H1 (cell line): Measurements from ENCODE around the gene ZNF654. TPM values are rescaled to one million over a fixed set of nuclear protein-coding genes. Genes with fewer than 3 reads are reported as not detected.

ENCODE experiments used
- ATF3 ChIP-seq: IDR thresholded peaks from 2 replicates; pipeline ENCODE4 v1.6.1; 2011; ENCODE audit warnings: low read depth, mild to moderate bottlenecking, low read length; ENCODE audit not compliant: insufficient read depth
- CTCF ChIP-seq, 3 experiments: IDR thresholded peaks; 1 replicate in 2 of 3; 2 replicates in 1 of 3; pipeline versions ENCODE4 v1.5.1 to v1.6.1; 2011; ENCODE audit warnings: low read length in 3 of 3, mild to moderate bottlenecking in 3 of 3, inconsistent platforms in 2 of 3, low read depth in 1 of 3, moderate library complexity in 1 of 3; ENCODE audit not compliant: insufficient read depth in 1 of 3; ENCODE audit errors: control extremely low read depth in 1 of 3
- HDAC6 ChIP-seq: IDR thresholded peaks from one replicate; pipeline ENCODE4 v1.7.1; 2012; ENCODE audit warnings: low read depth, mild to moderate bottlenecking, inconsistent platforms, low read length, moderate library complexity
- MAX ChIP-seq: IDR thresholded peaks from 2 replicates; pipeline ENCODE4 v1.6.1; 2012; ENCODE audit warnings: inconsistent platforms
- RBBP5 ChIP-seq: IDR thresholded peaks from 2 replicates; pipeline ENCODE4 v1.7.1; 2012; ENCODE audit warnings: low read depth, mild to moderate bottlenecking, inconsistent platforms, low read length, moderate library complexity, borderline replicate concordance
- TAF1 ChIP-seq: IDR thresholded peaks from 2 replicates; pipeline ENCODE4 v1.6.1; 2011; ENCODE audit warnings: mild to moderate bottlenecking, low read depth, low read length
- polyA plus RNA-seq, 7 experiments: library from polyadenylated mRNA; depleted of rRNA in 3 of 7; stranded (reverse) in 5 of 7; unstranded in 2 of 7; fragments of >200 nt in 5 of 7; fragments of 200-250 nt in 2 of 7; gene quantifications; 1 replicate in 5 of 7; 2 replicates in 1 of 7; 4 replicates in 1 of 7; pipeline versions ENCODE4 v1.2.1 to v1.2.3, GENCODE V29; 2011 to 2013; ENCODE audit warnings: missing spikeins in 2 of 7, mixed read lengths in 2 of 7
- total RNA-seq: library from RNA; stranded (reverse); fragmentation: NEBNext Ultra II Directional; extraction: Animal tissue kit (Norgen Biotek cat#: 25700); gene quantifications from 2 replicates; pipeline ENCODE4 v1.2.1, GENCODE V29; 2021

ZNF654 gene
- total and polyA plus RNA-seq, 2 of the 8 experiments (the other 6 are each of a cell fraction or from before 2014, with no cell fraction given): 0.47 to 5.3 TPM

- TF ChIP-seq ATF3 (no peak), MAX (no peak), CTCF (IDR thresholded peaks at IDR 0.05; ENCODE audit: control extremely low read depth in 1 of 3, insufficient read depth in 1 of 3, low read depth in 1 of 3, low read length in 3 of 3) (no peak), RBBP5 (no peak), TAF1 (no peak), HDAC6 (no peak)
These were observed 28.8 kb upstream of the ZNF654 start (continued) for GRCh38 chr3:88030210-88030609.
